ENCODE data around the gene SIKE1. TPM values are rescaled to one million over a fixed set of nuclear protein-coding genes. Genes with fewer than 3 reads are reported as not detected.

The SIKE1 gene
- polyA plus RNA-seq, 3 donors = 10.5 to 21.2 (median 19.1) TPM

- 0 to 35% (median 1%) methylated on average over 1 of the region's 1 CpG for WGBS, 3 donors
- no peak overlapping the region for H3K27ac ChIP-seq (ENCODE audit: low read depth, low read length)
Measured at GRCh38 chr1:114723457-114723856, 57.0 kb downstream of the SIKE1 start.

DNA sequence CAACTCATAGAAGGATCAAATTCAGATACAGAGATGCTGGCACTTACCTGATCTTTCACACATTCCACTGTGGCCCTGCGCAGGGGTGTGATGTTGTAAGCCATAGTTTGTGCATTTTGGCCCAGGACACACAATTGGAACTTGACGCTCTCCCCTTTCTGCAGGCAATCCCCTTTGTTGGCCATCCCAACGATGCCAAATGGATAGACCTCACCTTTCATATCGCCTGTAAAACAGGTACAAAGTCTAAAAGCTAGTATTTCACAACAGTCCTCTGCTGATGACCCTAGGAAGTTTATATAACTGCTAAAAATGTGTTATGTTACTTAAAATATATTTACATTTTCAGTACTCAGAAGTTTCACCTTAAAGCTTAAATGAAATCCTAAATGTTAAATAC, 60.0 kb downstream of the SIKE1 start:
- no peak overlapping the region for H3K27ac ChIP-seq (ENCODE audit: low read depth, low read length)
- WGBS, 3 donors = 90 to 94% (median 94%) methylated on average over 4 of the region's 4 CpGs

Other genes with a start within 250 kb of the SIKE1 start
- 10 to 100 TPM; 19.1 to 57.4 (median 29.3) TPM for gene BCAS2, start 199.1 kb downstream of the SIKE1 start, polyA plus RNA-seq
- 1 to 10 TPM; 1.1 to 1.3 (median 1.2) TPM for gene DENND2C, start 110.6 kb downstream of the SIKE1 start, polyA plus RNA-seq
- under 1 TPM in 1 of 3 donors, not detected in 2; 0.03 TPM for gene AMPD1, start 85.1 kb downstream of the SIKE1 start, polyA plus RNA-seq
- gene NRAS, start 63.9 kb downstream of the SIKE1 start, polyA plus RNA-seq = 10 to 100 TPM in 2 of 3 donors, 1 to 10 TPM in 1; 7.2 to 19.6 (median 14.6) TPM
- gene CSDE1, start 22.7 kb downstream of the SIKE1 start, polyA plus RNA-seq = 100 to 1,000 TPM; 131 to 329 (median 255) TPM
- under 1 TPM in 1 of 3 donors, not detected in 2; 0.21 TPM for gene SYCP1, start 74.2 kb upstream of the SIKE1 start, polyA plus RNA-seq
- gene TSHB, start 249.1 kb upstream of the SIKE1 start, polyA plus RNA-seq = not detected

Measured in adipose tissue (tissue), 3 donors.